Measurements from ENCODE around the gene PAXIP1. TPM values are rescaled to one million over a fixed set of nuclear protein-coding genes. Genes with fewer than 3 reads are reported as not detected.

PAXIP1 gene
- total RNA-seq, 2 donors from 2014 or later = 4.4 to 8.6 TPM

DNA sequence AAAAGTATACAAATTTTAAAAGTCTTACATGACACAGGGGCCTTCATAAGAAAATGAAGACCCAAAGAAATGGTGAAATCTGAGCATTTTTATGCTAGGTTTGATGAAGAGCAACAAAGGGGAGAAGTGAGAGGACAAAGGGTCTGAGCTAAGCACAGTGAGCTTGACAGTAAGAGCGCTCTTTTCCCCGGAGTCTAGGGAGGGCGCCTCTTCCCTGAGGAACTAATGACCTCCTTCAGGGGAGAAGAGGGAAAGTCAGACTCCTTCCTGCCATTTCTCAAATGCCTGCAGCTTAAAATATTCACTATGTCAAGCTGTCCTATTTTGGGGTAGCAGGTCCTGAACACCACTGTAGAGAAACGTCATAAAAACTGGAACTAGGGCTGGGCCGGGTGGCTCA, 18.1 kb upstream of the PAXIP1 start:
- H3K4me3 ChIP-seq = no peak overlapping the region
- H3K36me3 ChIP-seq (replicated peaks in 1 of 2; ENCODE audit: insufficient read depth in 1 of 2, low read depth in 2 of 2) = no peaks in the 10 kb centered on the region
- no peak overlapping the region for H3K27ac ChIP-seq
- DNase-seq = no peak
- no peaks in the 10 kb centered on the region for H3K27me3 ChIP-seq
- no peaks in the 10 kb centered on the region for H3K9me3 ChIP-seq
- TF ChIP-seq, protein P1, sequence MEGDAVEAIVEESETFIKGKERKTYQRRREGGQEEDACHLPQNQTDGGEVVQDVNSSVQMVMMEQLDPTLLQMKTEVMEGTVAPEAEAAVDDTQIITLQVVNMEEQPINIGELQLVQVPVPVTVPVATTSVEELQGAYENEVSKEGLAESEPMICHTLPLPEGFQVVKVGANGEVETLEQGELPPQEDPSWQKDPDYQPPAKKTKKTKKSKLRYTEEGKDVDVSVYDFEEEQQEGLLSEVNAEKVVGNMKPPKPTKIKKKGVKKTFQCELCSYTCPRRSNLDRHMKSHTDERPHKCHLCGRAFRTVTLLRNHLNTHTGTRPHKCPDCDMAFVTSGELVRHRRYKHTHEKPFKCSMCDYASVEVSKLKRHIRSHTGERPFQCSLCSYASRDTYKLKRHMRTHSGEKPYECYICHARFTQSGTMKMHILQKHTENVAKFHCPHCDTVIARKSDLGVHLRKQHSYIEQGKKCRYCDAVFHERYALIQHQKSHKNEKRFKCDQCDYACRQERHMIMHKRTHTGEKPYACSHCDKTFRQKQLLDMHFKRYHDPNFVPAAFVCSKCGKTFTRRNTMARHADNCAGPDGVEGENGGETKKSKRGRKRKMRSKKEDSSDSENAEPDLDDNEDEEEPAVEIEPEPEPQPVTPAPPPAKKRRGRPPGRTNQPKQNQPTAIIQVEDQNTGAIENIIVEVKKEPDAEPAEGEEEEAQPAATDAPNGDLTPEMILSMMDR (IDR thresholded peaks at IDR 0.05) = no peak
- TF ChIP-seq POLR2A (IDR thresholded peaks at IDR 0.05) = no peak
- no peak for ATAC-seq
- intact Hi-C loops (cut with DNase I) = no loop called here
- H3K4me1 ChIP-seq = no peaks in the 10 kb centered on the region
- 53 to 65% methylated on average over 5 of the region's 5 CpGs for WGBS, 2 donors

DNA sequence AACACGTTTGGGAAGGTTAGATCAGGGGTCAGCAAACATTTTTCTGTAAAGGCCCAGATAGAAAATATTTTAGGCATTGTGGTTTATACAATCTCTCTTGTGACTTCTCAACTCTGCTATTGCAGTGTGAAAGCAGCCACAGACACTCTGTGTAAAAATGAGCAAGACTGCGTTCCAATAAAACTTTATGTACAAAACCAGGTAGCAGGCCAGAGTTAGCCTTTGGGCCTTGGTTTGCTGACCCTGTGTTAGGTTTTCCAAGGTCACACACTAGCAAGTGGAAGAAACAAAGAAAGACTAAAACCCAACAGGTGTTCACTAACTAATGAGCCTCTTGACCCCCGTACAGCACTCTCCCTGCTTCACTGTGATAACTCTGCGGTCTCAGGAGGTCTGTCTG, 14.9 kb upstream of the PAXIP1 start:
- WGBS, 2 donors = 84 to 86% methylated on average over 4 of the region's 4 CpGs
- Histone ChIP-seq H3K27me3 (no peaks in the 10 kb centered on the region), H3K36me3 (replicated peaks in 1 of 2; ENCODE audit: insufficient read depth in 1 of 2, low read depth in 2 of 2) (no peaks in the 10 kb centered on the region), H3K4me3 (no peak overlapping the region), H3K4me1 (no peaks in the 10 kb centered on the region), H3K27ac (no peak overlapping the region), H3K9me3 (no peaks in the 10 kb centered on the region)
- no peak for TF ChIP-seq POLR2A (IDR thresholded peaks at IDR 0.05)
- TF ChIP-seq, protein P1 (IDR thresholded peaks at IDR 0.05) = no peak
- intact Hi-C loops (cut with DNase I) = no loop called here
- no peak for DNase-seq
- ATAC-seq = no peak

DNA sequence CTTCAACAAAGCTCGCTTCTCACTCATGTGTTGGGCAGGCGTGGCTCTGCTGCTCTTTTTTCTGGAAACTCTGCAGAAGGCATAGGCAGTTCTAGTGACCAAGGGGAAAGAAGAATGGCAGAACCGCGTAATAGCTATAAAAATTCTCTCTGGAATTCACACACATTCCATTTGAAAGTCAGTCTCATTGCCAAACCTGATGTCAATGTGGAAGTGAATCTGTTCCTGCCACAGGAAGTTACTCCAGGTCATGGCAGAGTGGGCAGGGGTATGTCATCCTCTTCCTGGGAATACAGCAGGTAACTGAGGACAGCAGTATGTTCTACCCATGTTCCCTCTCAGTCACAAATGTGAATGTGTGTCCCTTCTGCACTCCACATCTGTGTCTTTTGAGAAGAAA, 8.2 kb upstream of the PAXIP1 start:
- ATAC-seq (no peak), DNase-seq (no peak)
- H3K27me3 ChIP-seq = no peaks in the 10 kb centered on the region
- no peaks in the 10 kb centered on the region for H3K4me1 ChIP-seq
- H3K36me3 ChIP-seq (replicated peaks in 1 of 2; ENCODE audit: insufficient read depth in 1 of 2, low read depth in 2 of 2) = peaks cover 0 to 2% of the 10 kb centered on the region in 2 donors
- H3K4me3 ChIP-seq = no peak overlapping the region
- intact Hi-C loops (cut with DNase I) = no loop called here
- H3K27ac ChIP-seq = no peak overlapping the region
- WGBS, 2 donors = 86 to 93% methylated on average over 4 of the region's 4 CpGs
- no peaks in the 10 kb centered on the region for H3K9me3 ChIP-seq
- TF ChIP-seq, protein P1 (IDR thresholded peaks at IDR 0.05) = no peak
- TF ChIP-seq POLR2A (IDR thresholded peaks at IDR 0.05) = no peak

DNA sequence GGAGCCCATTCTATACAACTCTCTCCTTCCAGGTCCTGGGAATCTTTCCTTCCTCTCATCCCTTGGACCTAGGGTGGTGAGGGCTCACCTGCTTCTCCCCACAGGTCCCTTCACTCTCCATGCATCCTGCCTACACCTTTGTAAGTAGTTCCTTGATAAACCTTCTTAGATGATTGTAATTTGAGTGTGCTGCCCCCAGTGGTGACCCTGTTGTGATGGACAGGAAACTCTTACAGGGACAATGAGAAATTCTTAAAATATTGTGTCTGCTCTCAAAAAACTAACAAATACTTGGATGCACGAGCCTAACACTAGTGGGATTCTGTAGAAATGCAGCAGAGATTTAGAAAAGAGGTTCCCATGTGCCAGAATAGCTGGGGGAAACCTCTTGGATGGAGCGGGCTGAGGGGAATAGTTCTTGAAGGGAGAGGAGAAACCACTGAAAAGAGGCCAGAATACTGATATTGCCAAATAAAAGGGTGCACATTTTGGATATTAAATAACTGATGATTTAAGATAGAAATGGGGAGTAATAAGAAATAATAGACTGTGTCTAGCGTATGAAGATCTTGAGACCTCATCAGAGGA, 6.7 kb upstream of the PAXIP1 start:
- H3K9me3 ChIP-seq = no peaks in the 10 kb centered on the region
- peaks cover 0 to 2% of the 10 kb centered on the region in 2 donors for H3K36me3 ChIP-seq (replicated peaks in 1 of 2; ENCODE audit: insufficient read depth in 1 of 2, low read depth in 2 of 2)
- intact Hi-C loops (cut with DNase I) = no loop called here
- DNase-seq (peak in 2 of 4 donors; percentile 11 to 36), ATAC-seq (no peak)
- peaks cover 6% of the 10 kb centered on the region for H3K4me1 ChIP-seq
- H3K27me3 ChIP-seq = no peaks in the 10 kb centered on the region
- TF ChIP-seq POLR2A (IDR thresholded peaks at IDR 0.05) = no peak
- TF ChIP-seq, protein P1 (IDR thresholded peaks at IDR 0.05) = peak in 6 of 7 experiments; percentile 19 to 35 (median 24)
- no peak overlapping the region for H3K27ac ChIP-seq
- no peak overlapping the region for H3K4me3 ChIP-seq
- 68 to 70% methylated on average over 3 of the region's 3 CpGs for WGBS, 2 donors

DNA sequence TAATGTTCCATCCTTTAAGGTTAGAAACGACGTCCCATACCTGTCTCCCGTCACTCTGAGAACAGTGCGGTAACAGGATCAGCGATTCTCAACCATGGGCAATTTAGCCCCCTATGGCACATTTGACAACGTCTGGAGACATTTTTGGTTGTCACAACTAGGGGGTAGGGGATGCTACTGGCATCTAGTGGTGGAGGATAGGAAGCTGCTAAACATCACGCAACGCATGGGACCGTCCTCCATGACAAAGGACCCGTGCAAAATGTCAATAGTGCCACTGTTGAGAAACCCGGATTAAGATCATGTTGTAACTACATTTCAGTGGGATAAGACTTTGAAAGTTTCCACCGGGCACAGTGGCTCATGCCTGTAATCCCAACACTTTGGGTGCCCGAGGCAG, 5.0 kb upstream of the PAXIP1 start:
- 72 to 76% methylated on average over 13 of the region's 13 CpGs for WGBS, 2 donors
- no peak for ATAC-seq
- Histone ChIP-seq H3K4me1 (peaks cover 13% of the 10 kb centered on the region), H3K36me3 (replicated peaks in 1 of 2; ENCODE audit: insufficient read depth in 1 of 2, low read depth in 2 of 2) (peaks cover 0 to 2% of the 10 kb centered on the region in 2 donors), H3K4me3 (no peak overlapping the region), H3K27me3 (no peaks in the 10 kb centered on the region), H3K9me3 (no peaks in the 10 kb centered on the region), H3K27ac (no peak overlapping the region)
- intact Hi-C loops (cut with DNase I) = no loop called here
- DNase-seq = no peak
- TF ChIP-seq, protein P1 (IDR thresholded peaks at IDR 0.05) = no peak
- no peak for TF ChIP-seq POLR2A (IDR thresholded peaks at IDR 0.05)
